ENCODE results near the gene MSRB1.

GRCh38 chr16:1990351-1991134, 47.5 kb upstream of the MSRB1 start:
- TF ChIP-seq CTCF (IDR thresholded peaks at IDR 0.05) (no peak), POLR2AphosphoS5 (IDR thresholded peaks at IDR 0.05) (no peak), POLR2A (IDR thresholded peaks at IDR 0.05) (no peak)

Data from prostate gland (tissue), 2 donors.